Nephron (organoid): Measurements from ENCODE around the gene LY86.

ENCODE experiments used
- H3K27ac Mint-ChIP-seq, 3 experiments: 2 replicates each; pipeline ENCODE4 v1.8.0; 2020; ENCODE audit warnings: mixed read lengths in 3 of 3, mild to moderate bottlenecking in 2 of 3, moderate library complexity in 1 of 3
- H3K27me3 Mint-ChIP-seq: 2 replicates; pipeline ENCODE4 v1.8.0; 2021; ENCODE audit warnings: low read depth, mild to moderate bottlenecking, moderate library complexity, mixed read lengths
- H3K36me3 Mint-ChIP-seq: 2 replicates; pipeline ENCODE4 v1.8.0; 2020; ENCODE audit warnings: low read depth, mixed read lengths
- H3K4me1 Mint-ChIP-seq: 2 replicates; pipeline ENCODE4 v1.8.0; 2020; ENCODE audit warnings: mixed read lengths
- H3K4me3 Mint-ChIP-seq, 3 experiments: 2 replicates each; pipeline ENCODE4 v1.8.0; 2020; ENCODE audit warnings: mild to moderate bottlenecking in 3 of 3, mixed read lengths in 3 of 3, moderate library complexity in 2 of 3
- H3K9me3 Mint-ChIP-seq: 2 replicates; pipeline ENCODE4 v1.8.0; 2020; ENCODE audit warnings: mixed read lengths
- TF ChIP-seq, protein P1 (sequence below), 3 experiments: fragments of 200-600 bp; sonication (generic); IDR thresholded peaks; one replicate each; pipeline ENCODE4 v1.5.0; 2021; ENCODE audit warnings: antibody characterized with exemption in 3 of 3; ENCODE audit not compliant: unreplicated experiment in 3 of 3

Gene LY86

DNA sequence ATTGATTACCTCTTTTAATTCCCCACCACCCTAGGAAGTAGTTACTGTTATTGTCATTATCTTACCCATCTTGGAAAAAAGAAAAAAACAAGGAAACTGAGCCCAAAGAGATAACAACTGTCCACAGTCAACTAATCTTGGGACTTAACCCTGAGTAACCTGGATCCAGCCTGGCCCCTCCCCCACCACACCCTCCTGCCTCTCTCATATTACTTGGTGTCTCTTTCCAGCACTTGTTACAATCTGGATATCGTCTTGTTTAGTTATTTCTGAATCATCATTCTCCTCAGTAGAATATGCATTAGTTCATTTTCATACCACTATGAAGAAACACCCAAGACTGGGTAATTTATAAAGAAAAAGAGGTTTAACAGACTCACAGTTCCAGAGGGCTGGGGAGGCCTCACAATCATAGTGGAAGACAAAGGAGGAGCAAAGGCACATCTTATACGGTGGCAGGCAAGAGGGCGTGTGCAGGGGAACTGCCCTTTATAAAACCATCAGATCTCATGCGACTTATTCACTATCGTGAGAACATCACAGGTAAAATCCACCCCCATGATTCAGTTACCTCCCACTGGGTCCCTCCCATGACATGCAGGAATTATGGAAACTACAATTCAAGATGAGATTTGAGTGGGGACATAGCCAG is 60.3 kb downstream of the LY86 start:
- H3K27ac Mint-ChIP-seq = no peak overlapping the region
- TF ChIP-seq, protein P1, sequence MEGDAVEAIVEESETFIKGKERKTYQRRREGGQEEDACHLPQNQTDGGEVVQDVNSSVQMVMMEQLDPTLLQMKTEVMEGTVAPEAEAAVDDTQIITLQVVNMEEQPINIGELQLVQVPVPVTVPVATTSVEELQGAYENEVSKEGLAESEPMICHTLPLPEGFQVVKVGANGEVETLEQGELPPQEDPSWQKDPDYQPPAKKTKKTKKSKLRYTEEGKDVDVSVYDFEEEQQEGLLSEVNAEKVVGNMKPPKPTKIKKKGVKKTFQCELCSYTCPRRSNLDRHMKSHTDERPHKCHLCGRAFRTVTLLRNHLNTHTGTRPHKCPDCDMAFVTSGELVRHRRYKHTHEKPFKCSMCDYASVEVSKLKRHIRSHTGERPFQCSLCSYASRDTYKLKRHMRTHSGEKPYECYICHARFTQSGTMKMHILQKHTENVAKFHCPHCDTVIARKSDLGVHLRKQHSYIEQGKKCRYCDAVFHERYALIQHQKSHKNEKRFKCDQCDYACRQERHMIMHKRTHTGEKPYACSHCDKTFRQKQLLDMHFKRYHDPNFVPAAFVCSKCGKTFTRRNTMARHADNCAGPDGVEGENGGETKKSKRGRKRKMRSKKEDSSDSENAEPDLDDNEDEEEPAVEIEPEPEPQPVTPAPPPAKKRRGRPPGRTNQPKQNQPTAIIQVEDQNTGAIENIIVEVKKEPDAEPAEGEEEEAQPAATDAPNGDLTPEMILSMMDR (IDR thresholded peaks at IDR 0.05; ENCODE audit: unreplicated experiment in 3 of 3) = no peak
- H3K4me3 Mint-ChIP-seq = no peak overlapping the region
- peaks cover 8% of the 10 kb centered on the region for H3K4me1 Mint-ChIP-seq
- H3K9me3 Mint-ChIP-seq = peaks cover 6% of the 10 kb centered on the region
- H3K36me3 Mint-ChIP-seq = no peaks in the 10 kb centered on the region
- H3K27me3 Mint-ChIP-seq = peaks cover 6% of the 10 kb centered on the region

DNA sequence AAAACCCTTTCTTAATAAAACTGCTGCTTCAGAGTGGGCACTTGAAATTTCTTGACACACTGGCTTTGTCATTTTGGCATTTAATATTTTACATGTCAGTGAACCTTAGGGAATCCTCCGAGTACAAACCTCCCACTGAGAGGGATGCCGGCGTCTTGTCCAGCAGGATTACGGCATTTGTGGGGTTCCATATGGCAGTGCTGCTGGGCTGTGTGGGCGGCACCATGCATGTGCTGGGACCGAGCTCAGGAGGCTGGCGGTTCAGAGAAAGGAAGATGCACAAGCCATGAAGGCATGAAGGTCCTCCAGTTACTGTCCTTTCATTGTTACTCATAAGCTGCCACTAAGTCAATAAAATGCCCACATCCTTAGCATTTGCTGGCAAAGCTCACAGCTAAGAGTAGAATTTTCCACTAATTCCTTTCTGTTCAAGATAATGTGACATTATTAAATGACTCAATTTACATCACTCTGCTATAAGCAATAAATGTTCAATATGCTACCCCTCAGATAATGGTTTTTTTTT is 61.4 kb downstream of the LY86 start:
- Mint-ChIP-seq H3K27ac (no peak overlapping the region), H3K4me3 (no peak overlapping the region), H3K9me3 (peaks cover 6% of the 10 kb centered on the region), H3K27me3 (peaks cover 7% of the 10 kb centered on the region), H3K4me1 (peaks cover 19% of the 10 kb centered on the region), H3K36me3 (no peaks in the 10 kb centered on the region)
- TF ChIP-seq, protein P1 (IDR thresholded peaks at IDR 0.05; ENCODE audit: unreplicated experiment in 3 of 3) = no peak

DNA sequence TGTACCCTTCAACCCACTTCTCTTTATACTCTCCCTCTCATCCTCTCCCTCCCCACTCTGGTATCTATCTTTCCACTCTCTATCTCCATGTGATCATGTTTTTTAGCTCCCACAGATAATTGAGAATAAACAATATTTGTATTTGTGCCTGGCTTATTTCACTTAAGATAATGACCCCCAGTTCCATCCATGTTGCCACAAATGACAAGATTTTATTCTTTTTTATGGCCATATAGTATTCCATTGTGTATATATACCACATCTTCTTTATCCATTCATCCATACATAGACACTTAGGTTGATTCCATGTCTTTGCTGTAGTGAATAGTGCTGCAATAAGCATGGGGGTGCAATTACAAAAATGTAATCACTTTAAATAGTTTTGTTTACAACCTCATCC is 62.3 kb downstream of the LY86 start:
- Mint-ChIP-seq H3K27me3 (peaks cover 9% of the 10 kb centered on the region), H3K27ac (no peak overlapping the region)

DNA sequence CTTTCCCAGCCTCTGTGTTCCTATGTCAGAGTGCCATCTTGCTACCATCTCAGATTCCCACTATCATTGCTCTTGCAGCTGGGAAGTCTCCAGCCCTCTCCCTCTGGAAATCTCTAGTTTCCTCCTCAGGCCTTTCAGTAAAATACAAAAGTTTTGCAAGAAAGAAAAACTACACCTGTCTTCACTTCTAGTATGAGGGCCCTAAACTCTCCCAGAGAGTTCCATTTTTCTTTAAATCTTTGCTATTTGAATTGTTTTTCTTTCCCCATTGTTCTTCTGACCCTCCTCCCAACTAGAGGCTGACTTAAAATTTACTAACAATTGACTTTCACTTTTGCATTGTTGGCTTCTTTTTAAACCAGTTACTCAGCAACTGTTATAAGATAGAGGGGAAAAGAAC is 62.8 kb downstream of the LY86 start:
- Mint-ChIP-seq H3K9me3 (peaks cover 6% of the 10 kb centered on the region), H3K4me1 (peaks cover 33% of the 10 kb centered on the region), H3K36me3 (no peaks in the 10 kb centered on the region), H3K4me3 (no peak overlapping the region), H3K27ac (no peak overlapping the region), H3K27me3 (peaks cover 9% of the 10 kb centered on the region)
- TF ChIP-seq, protein P1 (IDR thresholded peaks at IDR 0.05; ENCODE audit: unreplicated experiment in 3 of 3) = no peak

More for the DNA sequence above, 62.3 kb downstream of the LY86 start:
- Mint-ChIP-seq H3K4me1 (peaks cover 28% of the 10 kb centered on the region), H3K9me3 (peaks cover 6% of the 10 kb centered on the region), H3K36me3 (no peaks in the 10 kb centered on the region), H3K4me3 (no peak overlapping the region)
- TF ChIP-seq, protein P1 (IDR thresholded peaks at IDR 0.05; ENCODE audit: unreplicated experiment in 3 of 3) = no peak

DNA sequence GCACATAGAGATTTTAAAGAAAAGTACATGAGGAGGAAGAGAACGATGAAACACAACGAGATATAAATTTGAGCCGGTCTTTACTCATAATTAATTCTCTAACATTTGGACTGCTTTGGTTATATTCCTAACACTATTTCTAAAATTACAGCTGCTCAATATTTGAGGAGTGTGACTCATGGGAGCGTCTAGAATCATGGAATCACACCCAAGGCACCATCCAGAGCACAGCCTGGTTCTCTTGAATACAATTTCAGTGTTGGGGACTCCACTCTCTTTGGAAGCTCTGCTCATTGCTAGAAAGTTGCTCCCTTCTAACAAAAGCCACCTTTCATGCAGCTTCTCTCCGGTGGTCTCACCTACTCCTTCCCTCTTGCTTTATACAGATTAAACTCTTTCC is 64.4 kb downstream of the LY86 start:
- Mint-ChIP-seq H3K4me1 (peaks cover 39% of the 10 kb centered on the region), H3K27me3 (peaks cover 9% of the 10 kb centered on the region), H3K36me3 (no peaks in the 10 kb centered on the region), H3K9me3 (peaks cover 6% of the 10 kb centered on the region), H3K4me3 (no peak overlapping the region), H3K27ac (no peak overlapping the region)
- TF ChIP-seq, protein P1 (IDR thresholded peaks at IDR 0.05; ENCODE audit: unreplicated experiment in 3 of 3) = no peak
